ES-I3 (cell line): ENCODE measurements around the gene OR10G3.

Experiments
- H3K36me3 ChIP-seq: 2 replicates; pipeline ENCODE4 v1.6.1; 2013; ENCODE audit warnings: mild to moderate bottlenecking, low read length, control low read depth, moderate library complexity; ENCODE audit not compliant: insufficient read depth
- H3K4me1 ChIP-seq: 2 replicates; pipeline ENCODE4 v1.6.1; 2013; ENCODE audit warnings: mild to moderate bottlenecking, control low read depth, low read length; ENCODE audit not compliant: insufficient read depth
- H3K9ac ChIP-seq: 2 replicates; pipeline ENCODE4 v1.6.1; 2013; ENCODE audit warnings: low read depth, mild to moderate bottlenecking, low read length, moderate library complexity
- H3K9me3 ChIP-seq: 2 replicates; pipeline ENCODE4 v1.6.1; 2013; ENCODE audit warnings: mild to moderate bottlenecking, low read length, moderate library complexity; ENCODE audit not compliant: control insufficient read depth, insufficient read depth

The OR10G3 gene

GRCh38 chr14:21543963-21544362 lies 35.9 kb downstream of the OR10G3 start:
- Histone ChIP-seq H3K9me3 (peaks cover 8% of the 10 kb centered on the region), H3K36me3 (no peaks in the 10 kb centered on the region), H3K4me1 (peaks cover 22% of the 10 kb centered on the region), H3K9ac (peak overlapping the region; percentile 47; the same call in 1 of the 2 replicates)

GRCh38 chr14:21543521-21543960 lies 36.3 kb downstream of the OR10G3 start:
- peaks cover 8% of the 10 kb centered on the region for H3K9me3 ChIP-seq
- H3K4me1 ChIP-seq, result peaks cover 26% of the 10 kb centered on the region
- H3K36me3 ChIP-seq, result no peaks in the 10 kb centered on the region
- peak overlapping the region; percentile 47 for H3K9ac ChIP-seq

GRCh38 chr14:21541413-21542074 lies 38.3 kb downstream of the OR10G3 start:
- H3K9me3 ChIP-seq, result no peaks in the 10 kb centered on the region

GRCh38 chr14:21539189-21539940 lies 40.5 kb downstream of the OR10G3 start:
- Histone ChIP-seq H3K9me3 (no peaks in the 10 kb centered on the region), H3K4me1 (peaks cover 31% of the 10 kb centered on the region), H3K9ac (no peak overlapping the region; the same call in 1 of the 2 replicates), H3K36me3 (no peaks in the 10 kb centered on the region)

More at GRCh38 chr14:21541413-21542074, 38.3 kb downstream of the OR10G3 start:
- Histone ChIP-seq H3K9ac (no peak overlapping the region; the same call in 1 of the 2 replicates), H3K4me1 (peaks cover 31% of the 10 kb centered on the region), H3K36me3 (no peaks in the 10 kb centered on the region)

GRCh38 chr14:21537090-21537424 lies 42.8 kb downstream of the OR10G3 start:
- peaks cover 37% of the 10 kb centered on the region for H3K4me1 ChIP-seq
- peak overlapping the region; percentile 77 for H3K9ac ChIP-seq
- H3K9me3 ChIP-seq, result no peaks in the 10 kb centered on the region
- H3K36me3 ChIP-seq, result 0 out of 2 replicates have a peak, but pooled peaks cover 3% of the 10 kb centered on the region

- no peaks in the 10 kb centered on the region for H3K9me3 ChIP-seq
- H3K9ac ChIP-seq, result peak overlapping the region; percentile 77
- 0 out of 2 replicates have a peak, but pooled peaks cover 3% of the 10 kb centered on the region for H3K36me3 ChIP-seq
- peaks cover 33% of the 10 kb centered on the region for H3K4me1 ChIP-seq
Observed at GRCh38 chr14:21536418-21537089, 43.3 kb downstream of the OR10G3 start.

- H3K4me1 ChIP-seq, result peaks cover 33% of the 10 kb centered on the region
- H3K9me3 ChIP-seq, result no peaks in the 10 kb centered on the region
- H3K36me3 ChIP-seq, result 0 out of 2 replicates have a peak, but pooled peaks cover 3% of the 10 kb centered on the region
- H3K9ac ChIP-seq, result peak overlapping the region; percentile 77
Observed at GRCh38 chr14:21535545-21536417, 44.1 kb downstream of the OR10G3 start.

- Histone ChIP-seq H3K9me3 (no peaks in the 10 kb centered on the region), H3K36me3 (0 out of 2 replicates have a peak, but pooled peaks cover 3% of the 10 kb centered on the region), H3K9ac (peak overlapping the region; percentile 77), H3K4me1 (peaks cover 35% of the 10 kb centered on the region)
Observed at GRCh38 chr14:21534576-21534975, 45.3 kb downstream of the OR10G3 start.

- 0 out of 2 replicates have a peak, but pooled peaks cover 3% of the 10 kb centered on the region for H3K36me3 ChIP-seq
- no peak overlapping the region for H3K9ac ChIP-seq
- H3K9me3 ChIP-seq, result no peaks in the 10 kb centered on the region
- H3K4me1 ChIP-seq, result peaks cover 33% of the 10 kb centered on the region
Observed at GRCh38 chr14:21533294-21533693, 46.6 kb downstream of the OR10G3 start.

GRCh38 chr14:21529515-21529914 lies 50.4 kb downstream of the OR10G3 start:
- Histone ChIP-seq H3K9ac (no peak overlapping the region), H3K9me3 (no peaks in the 10 kb centered on the region), H3K4me1 (peaks cover 32% of the 10 kb centered on the region), H3K36me3 (0 out of 2 replicates have a peak, but pooled peaks cover 5% of the 10 kb centered on the region)

- H3K36me3 ChIP-seq, result peaks cover 10% of the 10 kb centered on the region; the same call in 1 of the 2 replicates
- H3K9ac ChIP-seq, result no peak overlapping the region
- peaks cover 29% of the 10 kb centered on the region for H3K4me1 ChIP-seq
- H3K9me3 ChIP-seq, result no peaks in the 10 kb centered on the region
Observed at GRCh38 chr14:21528381-21529348, 51.2 kb downstream of the OR10G3 start.

GRCh38 chr14:21527318-21527679 lies 52.6 kb downstream of the OR10G3 start:
- Histone ChIP-seq H3K36me3 (peaks cover 12% of the 10 kb centered on the region), H3K9me3 (no peaks in the 10 kb centered on the region), H3K4me1 (peaks cover 21% of the 10 kb centered on the region), H3K9ac (peak overlapping the region; percentile 59; the same call in 1 of the 2 replicates)
